ENCODE measurements around the gene PLG.
"Not testable (repeated sequence)": the region's sequence is repeated elsewhere in the genome, so short reads cannot be mapped to it uniquely, and the experiment has no call there.

The PLG gene

DNA sequence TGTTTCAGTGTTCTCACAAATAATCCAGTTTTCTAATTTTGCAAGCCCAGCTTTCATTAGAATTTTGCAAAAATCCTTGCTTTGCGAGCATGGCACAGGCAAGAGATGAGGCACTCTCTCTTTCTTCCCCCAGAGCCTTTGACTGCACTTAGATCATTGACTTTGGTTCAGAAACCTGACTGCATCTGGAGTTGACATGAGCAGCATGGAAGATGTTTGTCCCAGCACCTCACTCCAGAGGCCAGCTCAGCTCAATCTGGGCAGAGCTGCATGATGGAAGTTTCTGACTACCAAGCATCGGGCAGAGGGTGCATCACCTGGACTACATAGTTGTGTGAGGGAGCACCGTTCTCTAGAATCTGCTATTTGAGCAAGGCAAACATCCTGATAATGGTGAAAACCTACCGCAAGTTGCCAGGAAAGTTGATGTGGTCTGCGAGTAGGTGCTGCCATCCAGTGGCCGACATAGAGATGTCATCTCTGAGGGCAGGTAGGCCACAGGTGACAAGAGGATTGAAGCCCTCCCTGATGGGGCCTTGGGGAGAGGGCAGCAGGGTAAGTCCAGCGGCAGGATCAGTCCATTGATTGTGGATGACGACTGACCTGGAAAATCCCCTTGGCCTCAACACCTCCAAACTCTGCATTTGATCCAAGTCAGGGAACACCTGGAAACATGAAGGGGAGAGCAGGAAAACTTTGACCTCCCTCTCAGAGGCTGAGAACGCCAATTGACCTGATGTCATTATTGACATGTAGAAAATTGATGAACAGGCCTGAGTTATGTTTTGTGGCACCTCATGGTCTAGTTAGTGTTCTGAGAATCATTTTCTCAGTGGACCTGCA is 34.2 kb upstream of the PLG start:
- no peak overlapping the region for H3K27ac ChIP-seq
- TF ChIP-seq, protein P1, sequence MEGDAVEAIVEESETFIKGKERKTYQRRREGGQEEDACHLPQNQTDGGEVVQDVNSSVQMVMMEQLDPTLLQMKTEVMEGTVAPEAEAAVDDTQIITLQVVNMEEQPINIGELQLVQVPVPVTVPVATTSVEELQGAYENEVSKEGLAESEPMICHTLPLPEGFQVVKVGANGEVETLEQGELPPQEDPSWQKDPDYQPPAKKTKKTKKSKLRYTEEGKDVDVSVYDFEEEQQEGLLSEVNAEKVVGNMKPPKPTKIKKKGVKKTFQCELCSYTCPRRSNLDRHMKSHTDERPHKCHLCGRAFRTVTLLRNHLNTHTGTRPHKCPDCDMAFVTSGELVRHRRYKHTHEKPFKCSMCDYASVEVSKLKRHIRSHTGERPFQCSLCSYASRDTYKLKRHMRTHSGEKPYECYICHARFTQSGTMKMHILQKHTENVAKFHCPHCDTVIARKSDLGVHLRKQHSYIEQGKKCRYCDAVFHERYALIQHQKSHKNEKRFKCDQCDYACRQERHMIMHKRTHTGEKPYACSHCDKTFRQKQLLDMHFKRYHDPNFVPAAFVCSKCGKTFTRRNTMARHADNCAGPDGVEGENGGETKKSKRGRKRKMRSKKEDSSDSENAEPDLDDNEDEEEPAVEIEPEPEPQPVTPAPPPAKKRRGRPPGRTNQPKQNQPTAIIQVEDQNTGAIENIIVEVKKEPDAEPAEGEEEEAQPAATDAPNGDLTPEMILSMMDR (conservative IDR thresholded peaks at IDR 0.05; ENCODE audit: low read depth, low read length): peak; percentile 59
- no peak overlapping the region for H3K4me2 ChIP-seq
- H3K36me3 ChIP-seq (ENCODE audit: insufficient read depth): no peaks in the 10 kb centered on the region
- H3K4me3 ChIP-seq (IDR thresholded peaks at IDR 0.05; ENCODE audit: insufficient read depth, low read depth, low read length): no peak overlapping the region
- no peaks in the 10 kb centered on the region for H3K79me2 ChIP-seq (ENCODE audit: insufficient read depth, low read depth)
- no peaks in the 10 kb centered on the region for H3K4me1 ChIP-seq (ENCODE audit: low read depth, poor library complexity, severe bottlenecking)
- no peak overlapping the region for H2AFZ ChIP-seq (ENCODE audit: low read depth)
- no peak overlapping the region for H3K9ac ChIP-seq
- no peaks in the 10 kb centered on the region for H4K20me1 ChIP-seq (ENCODE audit: insufficient read depth)
- no peaks in the 10 kb centered on the region for H3K27me3 ChIP-seq (ENCODE audit: insufficient read depth, low read depth)

DNA sequence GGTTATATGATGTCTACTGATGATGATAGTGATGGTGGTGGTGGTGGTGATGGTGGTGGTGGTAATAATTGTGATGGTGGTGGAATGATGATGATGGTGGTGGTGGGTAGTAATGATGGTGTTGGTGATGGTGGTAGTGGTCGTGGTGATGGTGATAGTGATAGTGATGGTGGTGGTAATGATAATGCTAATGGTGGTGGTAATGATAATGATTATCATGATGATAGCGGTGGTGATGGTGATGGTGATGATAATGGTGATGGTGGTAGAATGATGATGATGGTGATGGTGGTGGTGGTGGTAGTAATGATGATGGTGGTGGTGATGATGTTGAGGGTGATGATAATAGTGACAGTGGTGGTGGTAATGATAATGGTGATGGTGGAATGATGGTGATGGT is 33.5 kb upstream of the PLG start:
- TF ChIP-seq, protein P1 (conservative IDR thresholded peaks at IDR 0.05; ENCODE audit: low read depth, low read length): no peak
- no peak overlapping the region for H2AFZ ChIP-seq (ENCODE audit: low read depth)
- no peaks in the 10 kb centered on the region for H3K79me2 ChIP-seq (ENCODE audit: insufficient read depth, low read depth)
- H3K4me3 ChIP-seq (IDR thresholded peaks at IDR 0.05; ENCODE audit: insufficient read depth, low read depth, low read length): no peak overlapping the region
- no peaks in the 10 kb centered on the region for H3K4me1 ChIP-seq (ENCODE audit: low read depth, poor library complexity, severe bottlenecking)
- no peaks in the 10 kb centered on the region for H4K20me1 ChIP-seq (ENCODE audit: insufficient read depth)
- H3K27ac ChIP-seq: no peak overlapping the region
- H3K4me2 ChIP-seq: no peak overlapping the region
- H3K36me3 ChIP-seq (ENCODE audit: insufficient read depth): no peaks in the 10 kb centered on the region
- H3K9ac ChIP-seq: no peak overlapping the region
- H3K27me3 ChIP-seq (ENCODE audit: insufficient read depth, low read depth): no peaks in the 10 kb centered on the region

DNA sequence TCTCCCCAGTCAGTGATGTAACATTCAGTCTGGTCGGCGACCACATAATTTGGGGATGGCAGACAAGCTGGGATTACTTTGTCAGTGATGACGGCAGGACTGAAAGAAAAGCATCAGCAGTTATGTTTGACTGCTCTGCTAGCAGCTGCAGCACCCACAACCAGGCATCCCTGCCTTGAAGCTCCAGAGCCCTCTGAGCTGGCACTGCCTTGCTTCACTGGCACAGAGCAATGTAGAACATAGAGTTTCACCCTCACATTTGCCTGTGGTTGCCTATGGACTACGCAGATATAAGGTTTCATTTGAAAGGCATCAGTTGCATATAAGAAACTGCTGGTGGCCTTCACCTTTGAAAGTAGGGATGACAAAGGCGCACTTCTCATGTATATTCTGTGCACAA is 25.6 kb upstream of the PLG start:
- not testable (repeated sequence) for H3K27me3 ChIP-seq (ENCODE audit: insufficient read depth, low read depth); H3K4me1 ChIP-seq (ENCODE audit: low read depth, poor library complexity, severe bottlenecking); H3K4me2 ChIP-seq; H4K20me1 ChIP-seq (ENCODE audit: insufficient read depth); H2AFZ ChIP-seq (ENCODE audit: low read depth); H3K36me3 ChIP-seq (ENCODE audit: insufficient read depth); H3K79me2 ChIP-seq (ENCODE audit: insufficient read depth, low read depth); H3K27ac ChIP-seq; H3K9ac ChIP-seq; H3K4me3 ChIP-seq (IDR thresholded peaks at IDR 0.05; ENCODE audit: insufficient read depth, low read depth, low read length)

DNA sequence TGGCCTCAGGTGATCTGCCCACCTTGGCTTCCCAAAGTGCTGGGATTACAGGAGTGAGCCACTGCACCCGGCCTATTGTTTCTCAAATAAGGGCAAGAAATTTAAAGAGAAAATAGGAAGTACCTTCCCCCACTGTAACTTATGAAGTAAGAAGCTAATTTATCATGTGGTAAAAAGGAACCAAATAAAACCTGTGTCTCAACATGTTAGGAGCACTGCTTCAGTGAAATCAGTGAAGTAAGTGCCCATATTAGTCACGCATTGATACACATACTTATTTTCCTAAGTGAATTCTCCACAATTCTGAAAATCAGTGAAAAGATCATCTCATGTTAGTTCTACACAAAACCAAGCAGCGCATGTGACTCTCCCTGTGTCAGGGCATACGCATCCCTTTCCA is 23.8 kb upstream of the PLG start:
- no peak overlapping the region for H3K4me3 ChIP-seq (IDR thresholded peaks at IDR 0.05; ENCODE audit: insufficient read depth, low read depth, low read length)
- no peak overlapping the region for H3K27ac ChIP-seq
- no peaks in the 10 kb centered on the region for H3K27me3 ChIP-seq (ENCODE audit: insufficient read depth, low read depth)
- no peak overlapping the region for H3K9ac ChIP-seq
- no peaks in the 10 kb centered on the region for H3K79me2 ChIP-seq (ENCODE audit: insufficient read depth, low read depth)
- H3K4me2 ChIP-seq: no peak overlapping the region
- TF ChIP-seq, protein P1 (conservative IDR thresholded peaks at IDR 0.05; ENCODE audit: low read depth, low read length): no peak
- no peaks in the 10 kb centered on the region for H4K20me1 ChIP-seq (ENCODE audit: insufficient read depth)
- no peak overlapping the region for H2AFZ ChIP-seq (ENCODE audit: low read depth)
- H3K36me3 ChIP-seq (ENCODE audit: insufficient read depth): no peaks in the 10 kb centered on the region
- H3K4me1 ChIP-seq (ENCODE audit: low read depth, poor library complexity, severe bottlenecking): no peaks in the 10 kb centered on the region

DNA sequence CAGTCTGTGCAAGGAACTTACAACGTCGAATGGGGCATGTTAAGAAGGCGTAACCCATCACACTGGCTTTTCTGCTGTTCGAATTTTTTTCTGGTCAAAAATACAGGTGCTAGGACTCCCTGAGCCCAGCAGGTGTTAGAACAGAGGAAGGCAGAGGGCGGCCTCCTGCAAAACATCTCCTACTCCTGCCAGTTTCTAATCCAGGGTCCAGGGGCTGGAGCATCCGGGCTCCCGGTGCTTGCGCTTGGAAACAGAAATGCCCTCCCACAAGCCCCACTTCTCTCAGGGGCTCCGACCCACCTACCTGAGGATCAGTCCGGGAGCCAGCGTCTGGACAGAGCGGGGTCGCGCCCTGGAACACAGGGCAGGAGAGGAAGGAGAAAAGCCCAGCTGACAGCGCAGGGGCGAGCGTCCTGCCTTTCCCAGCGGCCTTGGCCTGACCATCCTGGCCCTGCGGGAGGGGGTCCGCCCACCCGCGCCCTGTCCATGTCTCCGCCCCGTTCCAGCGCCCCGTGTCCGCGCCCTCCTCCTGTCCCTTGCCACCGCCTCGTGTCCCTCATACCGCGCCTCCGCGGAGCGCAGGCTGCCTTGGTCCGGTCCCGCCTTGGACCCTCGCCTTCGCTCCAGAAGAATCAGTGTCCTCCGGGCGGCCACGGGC is 23.2 kb upstream of the PLG start:
- Histone ChIP-seq H3K79me2 (ENCODE audit: insufficient read depth, low read depth) (no peaks in the 10 kb centered on the region), H3K4me2 (no peak overlapping the region), H3K27ac (no peak overlapping the region), H3K36me3 (ENCODE audit: insufficient read depth) (no peaks in the 10 kb centered on the region), H3K4me3 (IDR thresholded peaks at IDR 0.05; ENCODE audit: insufficient read depth, low read depth, low read length) (no peak overlapping the region), H3K27me3 (ENCODE audit: insufficient read depth, low read depth) (no peaks in the 10 kb centered on the region), H3K9ac (no peak overlapping the region), H2AFZ (ENCODE audit: low read depth) (no peak overlapping the region), H4K20me1 (ENCODE audit: insufficient read depth) (no peaks in the 10 kb centered on the region), H3K4me1 (ENCODE audit: low read depth, poor library complexity, severe bottlenecking) (no peaks in the 10 kb centered on the region)
- TF ChIP-seq, protein P1 (conservative IDR thresholded peaks at IDR 0.05; ENCODE audit: low read depth, low read length): no peak

Measured in KMS-11 (cell line).